Stomach (tissue), 4 donors: Measurements from ENCODE around the gene CDH18.

Source experiments
- CTCF ChIP-seq, 7 experiments: fragments of 450-650 bp in 4 of 7; fragments of 200-600 bp in 3 of 7; sonication (generic) in 3 of 7; IDR thresholded peaks; one replicate each; pipeline ENCODE4 v1.5.1; 2016 to 2019; ENCODE audit warnings: antibody characterized with exemption in 7 of 7, control low read depth in 2 of 7, mild to moderate bottlenecking in 1 of 7
- POLR2A ChIP-seq, 4 donors: fragments of 450-650 bp; IDR thresholded peaks; one replicate each; pipeline ENCODE4 v1.6.1; 2016; ENCODE audit warnings: antibody characterized with exemption in 4 of 4, control low read depth in 2 of 4, mild to moderate bottlenecking in 1 of 4, moderate library complexity in 1 of 4

GRCh38 chr5:19564036-19564435 is 424.0 kb downstream of the CDH18 start:
- TF ChIP-seq POLR2A (IDR thresholded peaks at IDR 0.05) = no peak
- TF ChIP-seq CTCF (IDR thresholded peaks at IDR 0.05) = no peak
